NCI-H510A treated with DMSO at 0.1 percent for 48 hours (cell line): ENCODE measurements around the gene LRP1B.

ENCODE experiments used
- DNase-seq: peaks from one replicate; lab custom pipeline; 2025; lab: John Stamatoyannopoulos, UW

Gene LRP1B

GRCh38 chr2:142041105-142041504 is 89.7 kb downstream of the LRP1B start:
- no peak for DNase-seq

GRCh38 chr2:142040556-142040955 is 90.3 kb downstream of the LRP1B start:
- DNase-seq = no peak

- DNase-seq = no peak
Observed at GRCh38 chr2:142038826-142039225, 92.0 kb downstream of the LRP1B start.

GRCh38 chr2:142037744-142038143 is 93.1 kb downstream of the LRP1B start:
- DNase-seq = no peak

- no peak for DNase-seq
Observed at GRCh38 chr2:142037066-142037465, 93.8 kb downstream of the LRP1B start.

- no peak for DNase-seq
Observed at GRCh38 chr2:142033393-142033792, 97.4 kb downstream of the LRP1B start.

GRCh38 chr2:142031656-142032055 is 99.2 kb downstream of the LRP1B start:
- DNase-seq = no peak

GRCh38 chr2:142030735-142031134 is 100.1 kb downstream of the LRP1B start:
- DNase-seq = no peak

- no peak for DNase-seq
Observed at GRCh38 chr2:142029974-142030373, 100.8 kb downstream of the LRP1B start.

GRCh38 chr2:142025394-142025793 is 105.4 kb downstream of the LRP1B start:
- DNase-seq = no peak

- no peak for DNase-seq
Observed at GRCh38 chr2:142020368-142020767, 110.4 kb downstream of the LRP1B start.

- DNase-seq = no peak
Observed at GRCh38 chr2:142014536-142014935, 116.3 kb downstream of the LRP1B start.

- no peak for DNase-seq
Observed at GRCh38 chr2:142012797-142013196, 118.0 kb downstream of the LRP1B start.

GRCh38 chr2:142010477-142011270 is 120.1 kb downstream of the LRP1B start:
- DNase-seq = no peak

GRCh38 chr2:142008135-142008744 is 122.6 kb downstream of the LRP1B start:
- DNase-seq = no peak

GRCh38 chr2:141994066-141994465 is 136.8 kb downstream of the LRP1B start:
- DNase-seq = no peak

- DNase-seq = no peak
Observed at GRCh38 chr2:141992695-141993094, 138.1 kb downstream of the LRP1B start.

- DNase-seq = no peak
Observed at GRCh38 chr2:141968433-141968832, 162.4 kb downstream of the LRP1B start.

- DNase-seq = no peak
Observed at GRCh38 chr2:141967980-141968379, 162.8 kb downstream of the LRP1B start.

- no peak for DNase-seq
Observed at GRCh38 chr2:141967503-141967902, 163.3 kb downstream of the LRP1B start.

- DNase-seq = no peak
Observed at GRCh38 chr2:141959941-141960340, 170.9 kb downstream of the LRP1B start.

GRCh38 chr2:141959016-141959415 is 171.8 kb downstream of the LRP1B start:
- no peak for DNase-seq

- DNase-seq = peak; percentile 8
Observed at GRCh38 chr2:141957827-141958450, 172.9 kb downstream of the LRP1B start.
